GM18870 (cell line): ENCODE measurements around the gene OR5A2.
"Not testable (repeated sequence)": the region's sequence is repeated elsewhere in the genome, so short reads cannot be mapped to it uniquely, and the experiment has no call there.

ENCODE experiments used
- ATAC-seq: cut with Tn5 transposase; IDR thresholded peaks from one replicate; pipeline ENCODE4 v1.9.1; 2021; ENCODE audit warnings: moderate library complexity; ENCODE audit not compliant: unreplicated experiment

The OR5A2 gene

GRCh38 chr11:59400461-59401261 lies 25.6 kb downstream of the OR5A2 start:
- ATAC-seq = no peak

- no peak for ATAC-seq
Observed at GRCh38 chr11:59394186-59394585, 32.0 kb downstream of the OR5A2 start.

- ATAC-seq = peak; percentile 96
Observed at GRCh38 chr11:59380263-59381059, 45.8 kb downstream of the OR5A2 start.

GRCh38 chr11:59372324-59372723 lies 53.9 kb downstream of the OR5A2 start:
- not testable (repeated sequence) for ATAC-seq

GRCh38 chr11:59368238-59369022 lies 57.8 kb downstream of the OR5A2 start:
- ATAC-seq = no peak
